H1 (cell line): Measurements from ENCODE around the gene CPPED1.

ENCODE experiments used
- ASH2L ChIP-seq: fragments of 200-600, 300-600 bp; sonication (generic); IDR thresholded peaks from one replicate; pipeline ENCODE4 v1.7.1; 2017; ENCODE audit warnings: low read length
- EP300 ChIP-seq, 2 experiments: IDR thresholded peaks; 1 replicate in 1 of 2; 2 replicates in 1 of 2; pipeline ENCODE4 v1.6.1; 2011 to 2012; ENCODE audit warnings: low read depth in 2 of 2, low read length in 2 of 2, mild to moderate bottlenecking in 2 of 2, borderline replicate concordance in 1 of 2, inconsistent platforms in 1 of 2, moderate library complexity in 1 of 2
- FOSL1 ChIP-seq: IDR thresholded peaks from 2 replicates; pipeline ENCODE4 v1.6.1; 2011; ENCODE audit warnings: mild to moderate bottlenecking, low read depth, low read length, moderate library complexity; ENCODE audit not compliant: insufficient read depth
- TBP ChIP-seq: IDR thresholded peaks from 2 replicates; pipeline ENCODE4 v1.6.1; 2011; ENCODE audit warnings: low read depth, low read length, improper control_type of control experiment
- YY1 ChIP-seq: IDR thresholded peaks from 2 replicates; pipeline ENCODE4 v1.6.1; 2011; ENCODE audit warnings: low read depth, mild to moderate bottlenecking, low read length

DNA sequence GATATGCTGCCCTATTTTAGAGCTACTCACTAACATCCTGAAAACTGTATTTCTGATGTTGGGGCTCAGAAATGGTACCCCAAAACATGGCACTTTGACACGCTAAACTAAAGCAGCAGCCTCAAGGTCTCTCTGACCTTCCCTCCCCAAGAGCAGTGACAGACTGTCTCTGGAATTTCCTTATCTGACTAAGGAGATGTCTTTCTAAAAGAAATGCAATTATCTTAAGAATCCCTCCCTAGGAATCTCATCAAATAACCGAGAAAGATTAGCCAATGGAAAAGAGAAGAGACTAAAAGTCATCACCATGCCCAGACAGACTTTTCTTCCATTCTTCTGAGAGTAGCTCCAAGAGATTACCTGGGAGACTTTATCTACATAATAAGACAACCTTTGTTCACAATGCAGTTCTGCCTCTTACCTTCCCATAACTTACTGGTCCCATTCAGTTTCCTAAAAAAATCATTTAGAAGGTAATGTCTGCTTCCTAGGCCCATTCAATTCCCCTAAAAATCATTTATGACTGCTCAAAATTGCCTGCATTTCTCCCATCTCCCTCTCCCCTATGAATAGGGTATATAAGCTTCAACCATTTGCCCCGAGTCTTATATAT, 123.9 kb downstream of the CPPED1 start:
- no peak for TF ChIP-seq FOSL1
- no peak for TF ChIP-seq TBP
- TF ChIP-seq EP300 (IDR thresholded peaks at IDR 0.05; ENCODE audit: borderline replicate concordance in 1 of 2, low read depth in 2 of 2, low read length in 2 of 2): no peak
- no peak for TF ChIP-seq ASH2L
- TF ChIP-seq YY1: no peak
